Measurements from ENCODE around the gene NPW. TPM values are rescaled to one million over a fixed set of nuclear protein-coding genes. Genes with fewer than 3 reads are reported as not detected.

NPW gene
- total and polyA plus RNA-seq, 2 experiments from 2014 or later, result 3.0 TPM; not detected in 1

DNA sequence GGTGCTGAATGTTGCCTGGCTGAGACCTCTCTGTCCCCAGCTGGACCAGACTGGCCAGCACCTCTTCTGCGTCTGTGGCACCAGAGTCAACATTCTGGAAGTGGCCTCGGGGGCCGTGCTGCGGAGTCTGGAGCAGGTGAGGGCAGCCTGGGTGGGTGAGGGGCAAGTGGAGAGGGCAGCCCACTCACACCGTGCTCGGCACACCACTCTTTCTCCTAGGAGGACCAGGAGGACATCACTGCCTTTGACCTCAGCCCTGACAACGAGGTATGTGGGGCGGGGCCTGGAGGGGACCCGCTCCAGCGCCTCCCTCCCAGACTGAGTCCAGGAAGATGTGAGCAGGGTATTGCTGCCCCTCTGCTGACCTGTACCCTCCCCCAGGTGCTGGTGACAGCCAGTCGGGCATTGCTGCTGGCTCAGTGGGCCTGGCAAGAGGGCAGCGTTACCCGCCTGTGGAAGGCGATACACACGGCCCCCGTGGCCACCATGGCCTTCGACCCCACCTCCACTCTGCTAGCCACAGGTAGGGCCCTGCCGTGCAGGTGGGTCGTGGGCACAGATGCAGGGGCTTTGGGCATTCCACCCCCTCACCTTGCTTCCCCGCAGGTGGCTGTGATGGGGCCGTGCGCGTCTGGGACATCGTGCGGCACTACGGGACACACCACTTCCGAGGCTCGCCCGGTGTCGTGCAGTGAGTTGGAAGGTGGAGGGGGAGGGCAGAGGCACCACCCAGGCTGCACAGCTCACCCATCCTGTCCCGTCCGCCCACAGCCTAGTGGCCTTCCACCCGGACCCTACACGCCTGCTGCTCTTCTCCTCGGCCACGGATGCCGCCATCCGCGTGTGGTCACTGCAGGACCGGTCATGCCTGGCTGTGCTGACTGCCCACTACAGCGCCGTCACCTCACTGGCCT, 45.2 kb upstream of the NPW start:
- Histone ChIP-seq H2AFZ (no peak overlapping the region), H3K79me2 (ENCODE audit: insufficient read depth) (peaks cover 30% of the 10 kb centered on the region), H4K20me1 (ENCODE audit: insufficient read depth) (no peaks in the 10 kb centered on the region), H3K4me1 (ENCODE audit: insufficient read depth) (0 out of 2 replicates have a peak, but pooled peaks cover 6% of the 10 kb centered on the region), H3K36me3 (ENCODE audit: low read depth) (no peaks in the 10 kb centered on the region; the same call in 1 of the 2 replicates), H3F3A (ENCODE audit: insufficient read depth) (no peaks in the 10 kb centered on the region), H3K9ac (no peak overlapping the region), H3K27ac (no peak overlapping the region), H3K27me3 (replicated peaks; ENCODE audit: insufficient read depth) (0 out of 2 replicates have a peak, but pooled peaks cover 1% of the 10 kb centered on the region), H3K4me2 (ENCODE audit: unreplicated experiment) (no peak overlapping the region), H3K4me3 (no peak overlapping the region), H3K9me2 (ENCODE audit: insufficient read depth) (no peaks in the 10 kb centered on the region), H3K9me3 (ENCODE audit: low read depth) (no peaks in the 10 kb centered on the region)
- 94% methylated on average over 39 to 42 of the region's 42 CpGs for WGBS, 2 experiments (ENCODE audit: low coverage in 1 of 2, low lambda C conversion rate in 2 of 2, missing lambda C conversion rate in 2 of 2)
- TF ChIP-seq EZH2 (IDR thresholded peaks at IDR 0.05; ENCODE audit: insufficient read depth, poor library complexity, severe bottlenecking), result no peak
- no peak for TF ChIP-seq EZH2phosphoT487 (IDR thresholded peaks at IDR 0.05; ENCODE audit: insufficient read depth, low read depth)
- in situ Hi-C loops (cut with MboI), result no loop called here
- no peak for DNase-seq

DNA sequence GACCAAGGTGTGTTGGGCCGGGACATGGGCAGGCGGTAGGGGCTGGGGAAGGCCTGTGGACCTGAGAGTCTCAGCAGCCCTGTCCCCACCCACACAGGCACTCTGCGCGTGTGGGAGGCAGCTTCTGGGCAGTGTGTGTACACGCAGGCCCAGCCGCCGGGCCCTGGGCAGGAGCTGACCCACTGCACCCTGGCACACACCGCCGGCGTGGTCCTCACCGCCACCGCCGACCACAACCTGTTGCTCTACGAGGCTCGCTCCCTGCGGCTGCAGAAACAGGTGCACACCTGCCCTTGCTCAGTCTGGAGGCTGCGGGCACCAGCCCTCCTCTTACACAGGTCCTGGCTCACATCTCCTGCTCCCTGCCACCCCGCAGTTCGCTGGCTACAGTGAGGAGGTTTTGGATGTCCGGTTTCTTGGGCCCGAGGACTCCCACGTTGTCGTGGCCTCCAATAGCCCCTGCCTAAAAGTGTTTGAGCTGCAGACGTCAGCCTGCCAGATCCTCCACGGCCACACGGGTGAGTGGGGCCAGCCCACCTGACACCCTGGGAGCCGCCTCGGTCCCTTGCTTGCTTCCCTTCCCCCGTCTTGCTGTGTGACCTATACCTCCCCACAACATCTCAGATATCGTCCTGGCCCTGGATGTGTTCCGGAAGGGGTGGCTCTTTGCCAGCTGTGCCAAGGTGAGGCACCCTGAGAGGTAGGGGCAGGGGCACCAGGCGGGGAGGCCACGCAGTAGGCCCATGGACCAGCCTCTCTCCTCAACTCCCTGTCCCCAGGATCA, 44.0 kb upstream of the NPW start:
- WGBS, 2 experiments (ENCODE audit: low coverage in 1 of 2, low lambda C conversion rate in 2 of 2, missing lambda C conversion rate in 2 of 2), result 92 to 93% methylated on average over 32 of the region's 33 CpGs
- no peak for TF ChIP-seq EZH2phosphoT487 (IDR thresholded peaks at IDR 0.05; ENCODE audit: insufficient read depth, low read depth)
- TF ChIP-seq EZH2 (IDR thresholded peaks at IDR 0.05; ENCODE audit: insufficient read depth, poor library complexity, severe bottlenecking), result no peak
- peaks cover 12% of the 10 kb centered on the region; the same call in 1 of the 2 replicates for H3K27me3 ChIP-seq (replicated peaks; ENCODE audit: insufficient read depth)

DNA sequence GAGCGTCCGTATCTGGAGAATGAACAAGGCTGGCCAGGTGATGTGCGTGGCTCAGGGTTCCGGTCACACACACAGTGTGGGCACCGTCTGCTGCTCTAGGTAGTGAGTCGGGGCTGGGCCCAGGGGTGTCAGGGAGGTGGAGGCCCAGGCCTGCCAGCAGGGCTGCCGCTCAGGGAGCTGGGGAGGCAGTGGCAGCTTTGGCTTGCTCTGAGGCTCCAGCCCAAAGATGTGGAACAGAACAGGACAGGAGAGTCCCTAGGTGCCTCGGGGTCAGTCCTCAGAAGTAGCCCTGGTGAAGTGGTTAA, 43.4 kb upstream of the NPW start:
- H3K9me3 ChIP-seq (ENCODE audit: low read depth), result no peaks in the 10 kb centered on the region
- H3K27me3 ChIP-seq (replicated peaks; ENCODE audit: insufficient read depth), result peaks cover 18% of the 10 kb centered on the region
- H3K4me2 ChIP-seq (ENCODE audit: unreplicated experiment), result no peak overlapping the region
- H3K4me3 ChIP-seq, result no peak overlapping the region
- no peak overlapping the region for H2AFZ ChIP-seq
- 0 out of 2 replicates have a peak, but pooled peaks cover 1% of the 10 kb centered on the region for H3K4me1 ChIP-seq (ENCODE audit: insufficient read depth)
- no peak for TF ChIP-seq EZH2 (IDR thresholded peaks at IDR 0.05; ENCODE audit: insufficient read depth, poor library complexity, severe bottlenecking)
- no peak for TF ChIP-seq EZH2phosphoT487 (IDR thresholded peaks at IDR 0.05; ENCODE audit: insufficient read depth, low read depth)
- no peaks in the 10 kb centered on the region for H4K20me1 ChIP-seq (ENCODE audit: insufficient read depth)
- peaks cover 24% of the 10 kb centered on the region for H3K79me2 ChIP-seq (ENCODE audit: insufficient read depth)
- no peaks in the 10 kb centered on the region; the same call in 1 of the 2 replicates for H3K36me3 ChIP-seq (ENCODE audit: low read depth)
- no peak overlapping the region for H3K27ac ChIP-seq
- no peaks in the 10 kb centered on the region for H3F3A ChIP-seq (ENCODE audit: insufficient read depth)
- WGBS, 2 experiments (ENCODE audit: low coverage in 1 of 2, low lambda C conversion rate in 2 of 2, missing lambda C conversion rate in 2 of 2), result 95% methylated on average over 8 of the region's 8 CpGs
- in situ Hi-C loops (cut with MboI), result no loop called here
- no peak for DNase-seq
- H3K9me2 ChIP-seq (ENCODE audit: insufficient read depth), result no peaks in the 10 kb centered on the region
- H3K9ac ChIP-seq, result no peak overlapping the region

More for the DNA sequence above, 44.0 kb upstream of the NPW start:
- H3K27ac ChIP-seq, result no peak overlapping the region
- H2AFZ ChIP-seq, result no peak overlapping the region
- no peaks in the 10 kb centered on the region for H3K9me3 ChIP-seq (ENCODE audit: low read depth)
- no peak overlapping the region for H3K4me3 ChIP-seq
- H3K36me3 ChIP-seq (ENCODE audit: low read depth), result no peaks in the 10 kb centered on the region; the same call in 1 of the 2 replicates
- in situ Hi-C loops (cut with MboI), result no loop called here
- H3K9me2 ChIP-seq (ENCODE audit: insufficient read depth), result no peaks in the 10 kb centered on the region
- no peak for DNase-seq
- 0 out of 2 replicates have a peak, but pooled peaks cover 6% of the 10 kb centered on the region for H3K4me1 ChIP-seq (ENCODE audit: insufficient read depth)
- no peaks in the 10 kb centered on the region for H4K20me1 ChIP-seq (ENCODE audit: insufficient read depth)
- H3K79me2 ChIP-seq (ENCODE audit: insufficient read depth), result peaks cover 29% of the 10 kb centered on the region
- no peaks in the 10 kb centered on the region for H3F3A ChIP-seq (ENCODE audit: insufficient read depth)
- H3K9ac ChIP-seq, result no peak overlapping the region
- no peak overlapping the region for H3K4me2 ChIP-seq (ENCODE audit: unreplicated experiment)

All from GM23248 (cell line).